Neural cell (in vitro differentiated cells): Measurements from ENCODE around the gene UACA. TPM values are rescaled to one million over a fixed set of nuclear protein-coding genes. Genes with fewer than 3 reads are reported as not detected.

Experiments
- H2AFZ ChIP-seq: fragments of 200-600, 300-800 bp; sonication (generic), shearing (Covaris generic); 2 replicates; pipeline ENCODE4 v1.6.0; 2014; ENCODE audit warnings: low read depth, mild to moderate bottlenecking, antibody characterized with exemption, low read length, moderate library complexity
- H3F3A ChIP-seq: fragments of 200-600 bp; shearing (Covaris generic); 2 replicates; pipeline ENCODE4 v1.6.1; 2016; ENCODE audit warnings: mild to moderate bottlenecking, moderate library complexity, mixed read lengths, antibody characterized with exemption, low read length; ENCODE audit not compliant: insufficient read depth, poor library complexity, severe bottlenecking
- H3K27ac ChIP-seq: fragments of 200-600, 300-800 bp; sonication (generic), shearing (Covaris generic); 2 replicates; pipeline ENCODE4 v1.5.1; 2014; ENCODE audit warnings: mild to moderate bottlenecking, low read length, moderate library complexity
- H3K27me3 ChIP-seq: fragments of 300-800, 200-600 bp; sonication (generic), shearing (Covaris generic); 2 replicates; pipeline ENCODE4 v1.6.0; 2014; ENCODE audit warnings: mild to moderate bottlenecking, low read depth, low read length, moderate library complexity; ENCODE audit not compliant: insufficient read depth
- H3K36me3 ChIP-seq: fragments of 300-800, 200-600 bp; sonication (generic), shearing (Covaris generic); 2 replicates; pipeline ENCODE4 v1.5.1; 2014; ENCODE audit warnings: mild to moderate bottlenecking, antibody characterized with exemption, low read length, moderate library complexity; ENCODE audit not compliant: insufficient read depth
- H3K4me2 ChIP-seq: fragments of 300-800, 200-600 bp; sonication (generic), shearing (Covaris generic); 2 replicates; pipeline ENCODE4 v1.6.0; 2014; ENCODE audit warnings: mild to moderate bottlenecking, low read length
- H3K4me3 ChIP-seq: fragments of 300-800, 200-600 bp; sonication (generic), shearing (Covaris generic); 2 replicates; pipeline ENCODE4 v1.5.1; 2014; ENCODE audit warnings: mild to moderate bottlenecking, low read length, moderate library complexity
- H3K79me2 ChIP-seq: fragments of 200-600 bp; shearing (Covaris generic); replicated peaks from 2 replicates; pipeline ENCODE4 v1.6.0; 2014; ENCODE audit warnings: mild to moderate bottlenecking, low read length, moderate library complexity; ENCODE audit not compliant: insufficient read depth
- H3K9ac ChIP-seq: fragments of 300-800, 200-600 bp; sonication (generic), shearing (Covaris generic); 2 replicates; pipeline ENCODE4 v1.6.1; 2016; ENCODE audit warnings: mild to moderate bottlenecking, low read length, mixed read lengths
- H3K9me2 ChIP-seq: fragments of 200-600 bp; shearing (Covaris generic); 2 replicates; pipeline ENCODE4 v1.6.1; 2016; ENCODE audit warnings: mild to moderate bottlenecking, low read length, mixed read lengths; ENCODE audit not compliant: insufficient read depth
- H3K9me3 ChIP-seq: fragments of 200-600, 300-800 bp; sonication (generic), shearing (Covaris generic); 2 replicates; pipeline ENCODE4 v1.6.1; 2016; ENCODE audit warnings: mild to moderate bottlenecking, mixed run types, low read length, moderate library complexity, mixed read lengths
- H4K20me1 ChIP-seq: fragments of 200-600 bp; shearing (Covaris generic); 2 replicates; pipeline ENCODE4 v1.6.1; 2016; ENCODE audit warnings: mild to moderate bottlenecking, mixed run types; ENCODE audit not compliant: insufficient read depth
- CTCF ChIP-seq: fragments of 450-650 bp; IDR thresholded peaks from 2 replicates; pipeline ENCODE4 v1.5.1; 2014; ENCODE audit warnings: antibody characterized with exemption, mild to moderate bottlenecking, moderate library complexity; ENCODE audit not compliant: poor library complexity, severe bottlenecking
- EP300 ChIP-seq: fragments of 450-650 bp; conservative IDR thresholded peaks from 2 replicates; pipeline ENCODE4 v1.6.1; 2014; ENCODE audit warnings: antibody characterized with exemption, mild to moderate bottlenecking, moderate library complexity; ENCODE audit not compliant: poor library complexity, severe bottlenecking
- EZH2 ChIP-seq: fragments of 200-600, 300-800 bp; shearing (Covaris generic), sonication (generic); IDR thresholded peaks from 2 replicates; pipeline ENCODE4 v1.6.1; 2014; ENCODE audit warnings: antibody characterized with exemption, low read length, borderline replicate concordance, mild to moderate bottlenecking; ENCODE audit not compliant: insufficient read depth, poor library complexity, severe bottlenecking
- MXI1 ChIP-seq: fragments of 450-650 bp; conservative IDR thresholded peaks from 2 replicates; pipeline ENCODE4 v1.6.1; 2014; ENCODE audit warnings: antibody characterized with exemption, mild to moderate bottlenecking; ENCODE audit not compliant: poor library complexity, severe bottlenecking
- POLR2AphosphoS5 ChIP-seq: IDR thresholded peaks from 2 replicates; pipeline ENCODE4 v1.6.1; 2012
- RAD21 ChIP-seq: fragments of 450-650 bp; conservative IDR thresholded peaks from 2 replicates; pipeline ENCODE4 v1.6.1; 2014; ENCODE audit warnings: antibody characterized with exemption, mild to moderate bottlenecking, moderate library complexity
- REST ChIP-seq: IDR thresholded peaks from 2 replicates; pipeline ENCODE4 v1.6.1; 2012; ENCODE audit warnings: borderline replicate concordance
- SMC3 ChIP-seq: fragments of 450-650 bp; conservative IDR thresholded peaks from 2 replicates; pipeline ENCODE4 v1.6.1; 2014; ENCODE audit warnings: antibody characterized with exemption, mild to moderate bottlenecking, moderate library complexity; ENCODE audit not compliant: poor library complexity
- polyA plus RNA-seq: library from polyadenylated mRNA; depleted of rRNA; stranded (reverse); fragments of >200 nt; gene quantifications from 2 replicates; pipeline ENCODE4 v1.2.3, GENCODE V29; 2014

UACA gene
- polyA plus RNA-seq, 1 donor from 2014 or later = 0.10 TPM

GRCh38 chr15:70608144-70608543, 155.2 kb downstream of the UACA start:
- no peaks in the 10 kb centered on the region for H3F3A ChIP-seq
- H4K20me1 ChIP-seq = no peaks in the 10 kb centered on the region
- H3K4me2 ChIP-seq = no peak overlapping the region
- H3K9me2 ChIP-seq = no peaks in the 10 kb centered on the region
- no peak overlapping the region for H2AFZ ChIP-seq
- no peaks in the 10 kb centered on the region for H3K79me2 ChIP-seq
- H3K27ac ChIP-seq = no peak overlapping the region
- H3K9me3 ChIP-seq = peaks cover 5% of the 10 kb centered on the region
- H3K36me3 ChIP-seq = no peaks in the 10 kb centered on the region
- no peak overlapping the region for H3K4me3 ChIP-seq
- TF ChIP-seq REST (no peak), EZH2 (no peak), SMC3 (no peak), RAD21 (no peak), CTCF (no peak), MXI1 (no peak)
- H3K27me3 ChIP-seq = no peaks in the 10 kb centered on the region
- no peak overlapping the region for H3K9ac ChIP-seq

- no peak overlapping the region for H3K9ac ChIP-seq
- no peak overlapping the region for H3K4me3 ChIP-seq
- H3K27ac ChIP-seq = no peak overlapping the region
- H3K9me3 ChIP-seq = no peaks in the 10 kb centered on the region
- TF ChIP-seq POLR2AphosphoS5 = no peak
- no peak for TF ChIP-seq CTCF
- no peak for TF ChIP-seq RAD21
- TF ChIP-seq SMC3 = no peak
- TF ChIP-seq EP300 = no peak
- H3K36me3 ChIP-seq = no peaks in the 10 kb centered on the region
- H3K27me3 ChIP-seq = no peaks in the 10 kb centered on the region
- no peak overlapping the region for H2AFZ ChIP-seq
- no peaks in the 10 kb centered on the region for H4K20me1 ChIP-seq
- H3F3A ChIP-seq = no peaks in the 10 kb centered on the region
- no peaks in the 10 kb centered on the region for H3K9me2 ChIP-seq
- H3K4me2 ChIP-seq = no peak overlapping the region
- no peaks in the 10 kb centered on the region for H3K79me2 ChIP-seq
Measured at GRCh38 chr15:70605606-70606410, 157.6 kb downstream of the UACA start.
